Tibial nerve (tissue), 3 donors: ENCODE results near the gene CAD.

Experiments used
- POLR2A ChIP-seq, 2 donors: fragments of 450-650 bp; IDR thresholded peaks; one replicate each; pipeline ENCODE4 v1.6.1; 2017; ENCODE audit warnings: antibody characterized with exemption in 2 of 2, mild to moderate bottlenecking in 2 of 2, moderate library complexity in 2 of 2
- TF ChIP-seq, protein P1 (sequence below), 5 experiments: fragments of 200-600 bp in 3 of 5; fragments of 450-650 bp in 2 of 5; sonication (generic) in 3 of 5; IDR thresholded peaks; one replicate each; pipeline ENCODE4 v1.5.1; 2016 to 2019; ENCODE audit warnings: antibody characterized with exemption in 5 of 5, mild to moderate bottlenecking in 3 of 5, moderate library complexity in 2 of 5

DNA sequence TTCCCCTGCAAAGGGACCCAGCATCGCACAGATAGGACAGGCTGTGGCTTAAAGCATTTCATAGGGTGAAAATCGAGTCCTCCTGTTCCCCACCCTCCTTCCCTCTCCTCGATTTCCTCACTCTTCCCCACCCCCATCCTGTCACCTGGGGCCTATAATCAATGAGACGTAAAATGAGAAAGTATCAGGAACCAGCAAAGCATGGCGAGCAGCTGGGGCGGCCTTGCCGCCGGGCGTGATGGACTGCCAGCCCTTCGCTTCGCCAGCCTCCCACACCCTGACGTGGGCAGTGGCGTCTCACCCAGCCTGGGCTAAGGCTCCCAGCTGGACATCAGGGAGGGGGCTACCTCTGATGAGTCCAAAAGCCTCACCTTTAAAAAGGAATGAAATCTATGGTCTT is 34.6 kb downstream of the CAD start:
- TF ChIP-seq POLR2A (IDR thresholded peaks at IDR 0.05), result no peak
- TF ChIP-seq, protein P1, sequence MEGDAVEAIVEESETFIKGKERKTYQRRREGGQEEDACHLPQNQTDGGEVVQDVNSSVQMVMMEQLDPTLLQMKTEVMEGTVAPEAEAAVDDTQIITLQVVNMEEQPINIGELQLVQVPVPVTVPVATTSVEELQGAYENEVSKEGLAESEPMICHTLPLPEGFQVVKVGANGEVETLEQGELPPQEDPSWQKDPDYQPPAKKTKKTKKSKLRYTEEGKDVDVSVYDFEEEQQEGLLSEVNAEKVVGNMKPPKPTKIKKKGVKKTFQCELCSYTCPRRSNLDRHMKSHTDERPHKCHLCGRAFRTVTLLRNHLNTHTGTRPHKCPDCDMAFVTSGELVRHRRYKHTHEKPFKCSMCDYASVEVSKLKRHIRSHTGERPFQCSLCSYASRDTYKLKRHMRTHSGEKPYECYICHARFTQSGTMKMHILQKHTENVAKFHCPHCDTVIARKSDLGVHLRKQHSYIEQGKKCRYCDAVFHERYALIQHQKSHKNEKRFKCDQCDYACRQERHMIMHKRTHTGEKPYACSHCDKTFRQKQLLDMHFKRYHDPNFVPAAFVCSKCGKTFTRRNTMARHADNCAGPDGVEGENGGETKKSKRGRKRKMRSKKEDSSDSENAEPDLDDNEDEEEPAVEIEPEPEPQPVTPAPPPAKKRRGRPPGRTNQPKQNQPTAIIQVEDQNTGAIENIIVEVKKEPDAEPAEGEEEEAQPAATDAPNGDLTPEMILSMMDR (IDR thresholded peaks at IDR 0.05), result no peak
